GM15510 (cell line): ENCODE data around the gene TAF1A.

Experiments used
- POLR2A ChIP-seq: IDR thresholded peaks from 3 replicates; pipeline ENCODE4 v1.6.1; 2011; ENCODE audit warnings: borderline replicate concordance; ENCODE audit not compliant: insufficient read length; ENCODE audit errors: extremely low read depth

The TAF1A gene

GRCh38 chr1:222589462-222590302 lies at the start of gene TAF1A:
Gene TAF1A (minus strand): TSS chr1:222589933.
- TF ChIP-seq POLR2A = peak; percentile 69

- no peak for TF ChIP-seq POLR2A
Observed at GRCh38 chr1:222634180-222635013, 44.7 kb upstream of the TAF1A start.

GRCh38 chr1:222632749-222633148 lies 43.0 kb upstream of the TAF1A start:
- TF ChIP-seq POLR2A = no peak

- TF ChIP-seq POLR2A = no peak
Observed at GRCh38 chr1:222631611-222632208, 42.0 kb upstream of the TAF1A start.

GRCh38 chr1:222629921-222630535 lies 40.3 kb upstream of the TAF1A start:
- no peak for TF ChIP-seq POLR2A

GRCh38 chr1:222627232-222627631 lies 37.5 kb upstream of the TAF1A start:
- TF ChIP-seq POLR2A = no peak

GRCh38 chr1:222624214-222624613 lies 34.5 kb upstream of the TAF1A start:
- no peak for TF ChIP-seq POLR2A

- TF ChIP-seq POLR2A = no peak
Observed at GRCh38 chr1:222623458-222623857, 33.7 kb upstream of the TAF1A start.

- TF ChIP-seq POLR2A = no peak
Observed at GRCh38 chr1:222622765-222623164, 33.0 kb upstream of the TAF1A start.

- TF ChIP-seq POLR2A = no peak
Observed at GRCh38 chr1:222620566-222620965, 30.8 kb upstream of the TAF1A start.

GRCh38 chr1:222618880-222619596 lies 29.3 kb upstream of the TAF1A start:
- no peak for TF ChIP-seq POLR2A

GRCh38 chr1:222618001-222618879 lies 28.5 kb upstream of the TAF1A start, which contains the start of gene MIA3:
Gene MIA3 (plus strand): TSS chr1:222618097. CDS start chr1:222618111, 14 bp downstream.
- peak; percentile 75 for TF ChIP-seq POLR2A

GRCh38 chr1:222617367-222617951 lies 27.7 kb upstream of the TAF1A start:
- no peak for TF ChIP-seq POLR2A

- no peak for TF ChIP-seq POLR2A
Observed at GRCh38 chr1:222616525-222616924, 26.8 kb upstream of the TAF1A start.

GRCh38 chr1:222613627-222614026 lies 23.9 kb upstream of the TAF1A start:
- no peak for TF ChIP-seq POLR2A
